SHP77 treated with DMSO at 0.1 percent for 48 hours (cell line): ENCODE measurements around the gene DEDD2.
"Not testable (repeated sequence)": the region's sequence is repeated elsewhere in the genome, so short reads cannot be mapped to it uniquely, and the experiment has no call there.

Experiments used
- DNase-seq: peaks from one replicate; lab custom pipeline; 2025; lab: John Stamatoyannopoulos, UW

Gene DEDD2

DNA sequence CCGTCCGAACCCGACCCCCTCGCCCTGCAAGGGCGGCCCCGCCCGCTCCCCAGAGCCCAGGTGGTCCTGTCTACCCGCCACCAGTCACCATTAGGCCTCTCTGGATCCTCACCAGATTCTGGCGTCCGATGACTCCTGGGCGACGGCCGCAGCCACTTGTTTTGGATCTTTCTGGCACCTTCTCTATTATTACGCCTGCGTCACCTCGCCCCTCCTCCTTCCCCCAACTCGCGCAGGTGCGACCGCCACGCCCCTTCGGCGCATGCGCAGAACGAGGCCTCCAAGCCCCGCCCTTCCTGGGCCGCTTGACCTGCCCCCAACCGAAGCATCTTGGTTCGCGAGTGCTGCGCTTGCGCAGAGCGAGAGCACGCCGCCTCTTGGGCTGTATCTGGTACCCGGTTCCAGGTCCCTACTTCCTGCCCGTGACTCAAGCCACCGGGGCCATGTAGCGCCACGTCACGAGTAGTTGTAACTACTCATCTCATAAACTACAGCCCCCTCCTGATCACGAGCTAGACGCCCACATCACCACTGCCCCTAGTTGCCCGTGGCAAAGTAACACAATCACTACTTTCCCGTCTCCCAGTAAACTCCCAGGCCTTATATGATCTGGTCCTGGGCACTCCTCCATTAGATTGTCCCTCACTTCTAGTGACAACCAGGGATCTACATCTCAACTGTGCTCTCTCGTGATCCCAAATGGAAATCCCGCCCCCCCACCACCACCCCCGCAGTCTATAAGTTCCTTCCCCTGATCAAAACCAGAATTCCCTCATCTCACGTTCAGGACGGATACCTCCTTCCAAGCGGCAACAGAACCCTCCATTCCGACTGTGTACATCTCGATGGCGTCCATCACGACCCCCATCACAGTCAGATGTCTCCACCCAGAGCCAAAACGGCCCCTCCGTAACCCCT lies at the start of gene DEDD2:
Gene DEDD2 (minus strand): TSS at position 158 of the 918 bp plus-strand sequence. CDS start 670 bp downstream, outside the sequence.
- peak; percentile 82 for DNase-seq

DNA sequence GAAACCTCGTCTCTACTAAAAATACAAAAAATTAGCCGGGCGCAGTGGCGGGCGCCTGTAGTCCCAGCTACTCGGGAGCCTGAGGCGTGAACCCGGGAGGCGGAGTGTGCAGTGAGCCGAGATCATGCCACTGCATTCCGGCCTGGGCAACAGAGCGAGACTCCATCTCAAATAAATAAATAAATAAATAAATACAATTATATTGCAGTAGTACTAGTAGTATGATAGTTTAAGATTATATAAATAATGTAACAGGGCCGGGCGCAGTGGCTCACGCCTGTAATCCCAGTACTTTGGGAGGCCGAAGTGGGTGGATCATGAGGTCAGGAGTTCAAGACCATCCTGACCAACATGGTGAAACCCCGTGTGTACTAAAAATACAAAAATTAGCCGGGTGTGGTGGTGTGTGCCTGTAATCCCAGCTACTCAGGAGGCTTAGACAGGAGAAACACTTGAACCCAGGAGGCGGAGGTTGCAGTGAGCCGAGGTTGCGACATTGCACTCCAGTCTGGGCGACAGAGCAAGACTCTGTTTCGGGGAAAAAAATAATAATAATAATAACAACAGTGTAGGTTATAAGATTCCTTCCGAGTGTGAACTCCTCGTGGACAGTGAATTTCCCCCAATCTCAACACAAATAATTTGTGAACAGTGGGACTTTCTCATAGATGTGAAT lies 49.6 kb upstream of the DEDD2 start:
- DNase-seq, result not testable (repeated sequence)

GRCh38 chr19:42266105-42266504 lies 48.6 kb upstream of the DEDD2 start:
- DNase-seq, result not testable (repeated sequence)

GRCh38 chr19:42261763-42262162 lies 44.3 kb upstream of the DEDD2 start:
- no peak for DNase-seq

- not testable (repeated sequence) for DNase-seq
Observed at GRCh38 chr19:42257842-42258241, 40.4 kb upstream of the DEDD2 start.

- DNase-seq, result no peak
Observed at GRCh38 chr19:42255766-42256745, 38.6 kb upstream of the DEDD2 start.

GRCh38 chr19:42254850-42255765 lies 37.6 kb upstream of the DEDD2 start, which contains the start of gene ERF:
Gene ERF (minus strand): TSS chr19:42255128. CDS start chr19:42254999, 129 bp downstream.
- peak; percentile 42 for DNase-seq

DNA sequence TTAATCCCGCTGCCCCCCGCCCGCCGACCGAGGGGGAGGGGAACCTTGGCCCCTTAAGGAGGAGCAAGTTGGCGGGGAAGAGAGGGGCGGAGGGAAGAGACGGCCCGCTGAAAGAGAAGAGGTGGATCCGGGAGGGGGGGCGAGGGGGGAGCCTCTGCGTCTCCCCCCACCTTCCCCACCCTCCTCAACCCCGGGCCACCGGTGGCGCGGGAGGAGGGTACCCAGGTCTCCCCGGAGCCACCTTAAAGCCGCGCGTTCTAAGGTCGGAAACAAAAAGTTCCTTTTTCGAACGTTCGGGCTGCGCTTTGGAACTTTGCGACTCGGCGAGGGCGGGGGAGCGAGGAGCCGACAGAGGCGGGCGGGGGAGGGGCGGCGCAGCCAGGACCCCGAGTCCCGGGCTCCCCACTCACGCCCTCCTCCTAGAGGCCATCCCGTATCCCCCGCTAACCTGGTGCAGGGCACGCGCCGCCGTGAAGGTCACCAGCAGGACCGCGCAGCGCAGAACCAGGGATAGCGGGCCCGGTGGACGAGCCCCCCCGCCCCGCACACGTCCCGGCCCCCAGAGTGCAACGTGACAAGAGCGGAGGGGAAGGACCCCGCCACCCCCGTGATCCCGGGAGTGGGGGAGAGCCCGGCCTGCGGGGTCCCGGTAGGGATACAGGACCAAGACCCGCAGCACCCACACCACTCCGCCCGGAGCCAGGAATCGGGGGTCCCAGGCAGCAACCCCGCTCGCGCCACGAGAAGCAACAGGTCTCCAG lies 36.8 kb upstream of the DEDD2 start:
- no peak for DNase-seq

DNA sequence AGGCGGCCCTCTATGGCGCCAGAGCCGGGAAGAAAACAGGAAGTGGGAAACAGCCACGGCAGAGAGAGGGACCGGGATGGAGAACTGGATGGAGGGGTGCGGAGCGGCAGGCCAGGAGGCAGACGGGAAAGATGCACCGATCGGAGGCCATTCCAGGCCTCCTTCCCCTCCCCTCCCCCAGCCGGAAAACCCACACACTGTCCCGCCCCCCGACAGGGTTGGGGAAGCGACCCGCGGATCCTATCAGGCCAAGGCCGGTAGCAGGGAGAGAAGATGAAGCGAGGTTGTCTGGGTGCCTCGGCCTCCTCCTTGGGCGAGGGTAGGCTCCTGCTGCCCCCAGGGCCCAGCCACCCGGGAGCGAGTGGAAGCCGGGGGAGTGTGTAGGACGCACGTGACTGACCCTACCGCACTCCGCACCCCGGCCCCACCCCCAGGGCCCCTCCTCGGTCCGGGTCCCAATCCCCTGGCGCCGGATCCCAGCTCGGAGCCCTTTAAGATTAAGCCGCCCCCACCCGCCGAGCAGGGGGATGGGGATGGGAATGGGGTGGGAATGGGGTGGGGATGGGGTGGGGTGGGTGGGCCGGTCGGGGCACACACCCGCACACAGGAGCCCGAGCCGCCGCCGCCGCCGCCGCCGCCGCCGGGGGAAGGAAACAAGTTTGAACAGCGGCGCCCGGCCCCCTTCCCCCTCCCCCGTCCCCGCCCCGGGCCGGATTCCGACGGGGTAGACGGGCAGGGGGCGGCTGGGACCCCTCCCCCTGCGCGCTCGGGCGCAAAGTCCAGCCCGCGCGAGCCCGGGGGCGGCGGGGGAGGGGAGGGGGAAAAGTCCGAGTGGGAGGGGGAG lies 36.0 kb upstream of the DEDD2 start:
- no peak for DNase-seq

- no peak for DNase-seq
Observed at GRCh38 chr19:42252365-42253244, 35.1 kb upstream of the DEDD2 start.

GRCh38 chr19:42251572-42252358 lies 34.3 kb upstream of the DEDD2 start:
- no peak for DNase-seq

DNA sequence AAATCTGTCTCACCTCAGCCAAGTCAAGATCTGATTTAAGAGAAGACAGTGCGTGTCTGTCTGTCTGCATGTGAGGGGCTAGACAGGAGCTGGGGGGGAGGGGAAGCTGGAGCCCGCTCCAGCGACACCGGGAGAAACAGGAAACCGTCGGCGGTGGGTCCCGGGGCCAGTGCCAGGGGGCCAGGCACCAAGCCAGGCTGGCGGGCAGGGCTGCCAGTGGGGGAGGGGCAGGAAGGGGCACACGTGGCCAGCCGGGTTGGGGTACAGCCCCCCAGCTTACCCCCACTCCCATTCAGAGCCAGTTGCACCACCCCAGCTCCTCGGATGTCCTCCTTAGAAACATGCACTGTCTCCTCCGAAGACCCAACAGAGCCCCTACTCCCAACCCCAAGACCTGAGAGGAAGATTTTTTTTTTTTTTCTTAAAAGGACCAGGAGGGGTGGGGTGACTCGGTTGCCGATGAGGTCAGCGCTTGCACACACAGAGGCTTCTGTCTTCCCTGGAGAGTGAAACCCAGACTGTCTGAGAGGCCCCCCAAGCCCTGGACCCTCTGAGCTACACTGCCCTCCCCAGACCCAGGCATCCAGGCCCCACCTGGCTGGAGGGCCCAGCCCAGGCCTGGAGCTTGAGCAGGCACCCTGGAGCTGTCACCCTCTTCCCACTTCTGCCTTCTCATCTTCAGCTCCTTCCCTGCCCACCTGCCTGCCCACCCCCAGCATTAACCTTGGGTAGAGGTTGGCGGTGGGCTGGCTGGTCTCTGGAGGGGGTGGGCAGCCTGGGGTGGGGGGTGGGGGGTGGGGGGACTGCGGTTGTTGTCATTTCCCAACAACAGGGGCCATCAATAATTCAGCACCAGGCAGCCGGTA lies 33.4 kb upstream of the DEDD2 start:
- DNase-seq, result no peak

DNA sequence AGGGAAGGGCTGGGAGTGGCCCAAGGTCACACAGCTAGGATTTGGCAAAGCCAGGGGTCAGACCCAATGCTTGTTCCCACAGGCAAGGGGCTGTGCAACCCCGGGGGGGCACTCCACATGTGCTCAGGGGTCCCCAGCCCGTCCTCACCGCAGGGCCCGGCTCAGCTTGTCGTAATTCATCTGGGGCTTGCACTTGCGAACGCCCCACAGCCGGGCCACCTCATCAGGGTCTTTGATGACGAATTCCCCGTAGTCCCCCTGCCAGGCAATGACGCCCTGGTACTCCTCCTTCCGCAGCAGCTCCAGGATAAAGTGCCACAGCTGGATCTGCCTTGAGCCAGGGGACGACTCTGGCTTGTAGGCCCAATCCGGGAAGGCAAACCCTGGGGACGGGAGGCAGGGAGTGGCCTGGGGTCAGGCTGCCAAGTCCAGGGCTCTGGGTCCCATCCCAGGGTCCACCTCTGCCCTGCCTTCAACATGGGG lies 32.7 kb upstream of the DEDD2 start:
- DNase-seq, result no peak

DNA sequence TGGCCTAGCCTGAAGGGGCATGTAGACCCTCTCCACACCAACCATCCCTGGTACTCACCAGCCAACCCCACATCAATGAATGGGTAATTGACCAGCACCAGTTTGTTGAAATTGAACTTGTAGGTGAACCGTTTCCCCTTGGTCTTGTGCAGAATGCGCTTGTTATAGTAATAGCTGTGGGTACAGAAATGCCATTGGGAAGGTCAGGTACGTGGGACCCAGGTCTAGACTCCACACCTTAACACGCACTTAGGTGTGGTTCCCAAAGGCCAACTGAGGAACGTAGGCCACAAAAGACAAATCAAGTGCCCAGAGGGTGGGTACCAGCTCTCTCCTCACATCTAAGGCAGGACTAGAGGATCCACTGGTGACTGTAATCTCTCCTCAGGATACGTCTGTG lies 32.3 kb upstream of the DEDD2 start:
- no peak for DNase-seq

- DNase-seq, result no peak
Observed at GRCh38 chr19:42249149-42249750, 31.8 kb upstream of the DEDD2 start.
